GM21786 (cell line): Measurements from ENCODE around the gene CYTH1.

Source experiments
- ATAC-seq: cut with Tn5 transposase; IDR thresholded peaks from one replicate; pipeline ENCODE4 v1.9.1; 2021; ENCODE audit not compliant: unreplicated experiment

CYTH1 gene

GRCh38 chr17:78718575-78719208 lies 63.4 kb downstream of the CYTH1 start:
- no peak for ATAC-seq

DNA sequence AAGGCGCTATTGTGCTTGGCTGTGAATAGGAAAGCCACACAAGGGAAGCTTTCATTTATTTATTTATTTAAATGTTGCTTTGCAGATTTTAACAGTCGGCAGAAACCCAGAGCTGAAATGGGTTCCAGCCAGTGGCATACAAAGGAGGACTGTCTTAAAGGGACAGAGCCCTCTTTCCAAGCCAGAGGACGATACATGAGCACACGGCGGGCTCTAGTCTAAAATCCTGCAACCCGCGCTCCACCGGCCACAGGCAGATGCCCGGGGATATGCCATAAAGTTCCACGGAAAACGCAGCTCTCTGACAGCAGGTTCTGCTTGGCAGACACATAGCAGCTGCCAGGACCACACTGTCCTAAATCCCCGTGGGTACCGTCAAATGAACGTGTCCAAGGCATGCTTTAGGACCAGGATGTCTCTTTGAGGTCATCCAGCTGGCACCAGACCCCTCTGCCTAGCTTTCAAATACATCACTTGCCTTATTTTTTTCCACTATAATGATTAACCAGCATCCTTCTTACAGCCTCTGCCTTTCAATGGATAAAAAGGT lies 64.6 kb downstream of the CYTH1 start:
- no peak for ATAC-seq

- ATAC-seq = no peak
These were observed 65.2 kb downstream of the CYTH1 start for GRCh38 chr17:78716814-78717393.

DNA sequence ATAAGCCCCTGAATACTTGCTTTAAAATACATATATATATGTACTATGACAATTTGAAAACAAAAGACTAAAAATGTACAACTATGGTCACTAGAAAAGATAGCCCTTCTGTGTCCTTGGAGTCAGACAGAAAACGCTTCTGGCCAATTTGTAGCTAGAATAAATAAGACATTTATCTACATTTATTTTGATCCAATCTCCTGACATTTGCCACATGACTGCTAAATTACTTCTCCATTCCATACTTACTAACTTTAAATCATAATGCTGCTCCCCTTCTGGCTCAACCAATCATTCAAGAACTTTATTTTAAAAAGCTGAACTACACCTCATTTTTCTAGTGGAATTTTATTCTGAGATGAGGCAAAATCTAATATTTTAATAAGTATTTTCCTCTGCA lies 65.8 kb downstream of the CYTH1 start:
- ATAC-seq = no peak

GRCh38 chr17:78715876-78716275 lies 66.2 kb downstream of the CYTH1 start:
- ATAC-seq = no peak

GRCh38 chr17:78715000-78715771 lies 66.9 kb downstream of the CYTH1 start:
- ATAC-seq = no peak

GRCh38 chr17:78714534-78714933 lies 67.5 kb downstream of the CYTH1 start:
- no peak for ATAC-seq

GRCh38 chr17:78712043-78712442 lies 70.0 kb downstream of the CYTH1 start:
- no peak for ATAC-seq

DNA sequence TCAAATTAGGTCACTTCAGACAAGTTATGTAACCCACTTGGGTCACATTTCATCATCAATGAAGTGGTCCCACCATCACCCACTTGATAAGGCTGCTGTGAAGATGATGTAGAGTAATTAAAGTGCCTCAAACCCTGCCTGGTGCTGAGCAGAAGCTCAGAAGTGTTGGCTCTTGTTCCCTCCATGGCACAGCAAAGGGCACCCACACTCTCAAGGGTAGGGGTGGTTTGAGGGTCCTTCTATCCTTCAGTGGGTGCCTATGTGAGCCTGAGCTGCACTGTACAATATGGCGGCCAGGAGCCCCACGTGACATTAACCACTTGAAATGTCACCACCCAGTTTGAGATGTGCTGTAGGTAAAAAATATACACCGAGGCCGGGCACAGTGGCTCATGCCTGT lies 71.5 kb downstream of the CYTH1 start:
- ATAC-seq = no peak

- ATAC-seq = no peak
These were observed 72.3 kb downstream of the CYTH1 start for GRCh38 chr17:78709751-78710181.

DNA sequence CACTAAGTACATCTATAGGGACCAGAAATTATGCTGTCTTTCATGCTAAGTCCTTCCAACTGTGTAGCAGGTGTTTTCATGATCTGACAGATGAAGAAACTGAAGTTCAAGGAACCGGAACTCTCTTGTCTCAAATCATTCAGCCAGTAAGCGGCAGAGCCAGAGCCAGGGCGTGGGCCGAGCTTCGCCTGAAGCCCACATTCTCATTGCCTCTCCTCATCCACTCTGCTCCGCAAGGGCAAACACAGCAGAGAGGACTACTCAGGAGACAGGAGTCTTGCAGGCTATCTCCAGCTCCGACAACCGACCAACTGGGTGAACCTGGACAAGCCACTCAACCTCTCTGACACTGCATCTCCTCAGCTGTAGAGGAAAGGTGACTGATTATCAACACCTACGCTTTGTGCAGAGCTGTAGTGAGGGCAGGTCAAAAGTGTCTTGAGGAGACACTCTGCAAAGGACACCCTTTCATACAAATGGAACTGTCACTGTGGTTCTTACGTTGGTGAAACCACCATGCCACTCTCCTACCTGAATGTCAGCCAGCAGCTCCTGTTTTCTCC lies 72.9 kb downstream of the CYTH1 start:
- ATAC-seq = peak; percentile 59

DNA sequence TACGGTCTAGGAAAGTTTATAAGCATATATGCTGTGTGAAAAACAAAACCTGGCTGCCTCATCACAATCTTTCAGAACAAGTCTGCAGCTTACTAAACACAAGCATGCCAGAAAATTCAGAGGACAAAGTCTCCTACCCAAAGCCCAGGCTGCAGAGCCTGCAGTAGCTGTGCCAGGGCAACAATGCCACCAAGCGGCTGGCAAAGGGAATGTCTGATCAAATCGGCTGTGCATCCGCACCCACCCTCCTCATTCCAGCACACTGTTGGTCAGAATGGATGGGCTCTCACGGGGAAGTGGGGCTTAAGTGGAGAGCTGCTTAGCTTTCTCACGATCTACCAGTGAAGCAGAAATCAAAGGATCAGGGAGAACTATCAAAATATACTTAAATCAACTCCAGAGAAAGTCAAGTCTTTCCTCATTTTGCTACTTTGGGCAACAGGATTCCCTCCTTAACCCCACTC lies 73.5 kb downstream of the CYTH1 start:
- ATAC-seq = no peak

GRCh38 chr17:78707923-78708322 lies 74.2 kb downstream of the CYTH1 start:
- ATAC-seq = no peak

DNA sequence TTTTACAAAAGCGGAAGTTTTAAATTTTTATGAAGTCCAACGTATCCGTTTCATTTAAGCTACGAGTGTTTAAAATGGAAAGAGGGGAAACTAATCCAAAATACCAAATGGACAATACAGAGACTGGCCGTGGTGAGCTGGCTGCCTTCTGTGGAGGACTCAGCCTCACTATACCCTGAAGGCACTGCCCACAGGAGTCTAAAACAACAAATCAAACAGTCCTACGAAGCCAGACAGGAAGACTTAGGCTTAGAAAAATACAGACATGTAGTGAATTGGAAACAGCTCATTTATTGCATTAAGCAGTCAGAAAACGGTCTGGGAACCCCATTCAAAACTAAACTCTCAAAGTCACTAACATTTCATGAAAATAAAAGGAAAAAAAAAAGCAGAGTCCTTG lies 75.1 kb downstream of the CYTH1 start:
- no peak for ATAC-seq

GRCh38 chr17:78706271-78706915 lies 75.7 kb downstream of the CYTH1 start:
- peak; percentile 57 for ATAC-seq

- ATAC-seq = no peak
These were observed 77.0 kb downstream of the CYTH1 start for GRCh38 chr17:78705071-78705470.

DNA sequence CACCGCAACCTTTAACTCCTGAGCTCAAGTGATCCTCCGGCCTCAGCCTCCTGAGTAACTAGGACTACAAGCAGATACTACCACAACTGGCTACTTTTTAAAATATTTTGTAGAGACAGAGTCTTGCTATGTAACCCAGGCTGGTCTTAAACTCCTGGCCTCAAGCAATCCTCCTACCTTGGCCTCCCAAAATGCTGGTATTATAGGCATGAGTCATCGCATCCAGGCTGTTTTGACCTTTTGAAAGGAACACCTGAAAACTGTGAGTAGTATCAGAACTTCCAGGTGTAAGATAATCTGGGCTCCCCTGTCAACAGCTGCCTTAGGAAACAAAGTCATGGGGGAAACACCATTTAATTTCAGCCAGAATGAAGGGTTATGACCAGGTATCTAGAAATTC lies 77.5 kb downstream of the CYTH1 start:
- ATAC-seq = no peak

GRCh38 chr17:78697554-78698343 lies 84.3 kb downstream of the CYTH1 start:
- no peak for ATAC-seq

DNA sequence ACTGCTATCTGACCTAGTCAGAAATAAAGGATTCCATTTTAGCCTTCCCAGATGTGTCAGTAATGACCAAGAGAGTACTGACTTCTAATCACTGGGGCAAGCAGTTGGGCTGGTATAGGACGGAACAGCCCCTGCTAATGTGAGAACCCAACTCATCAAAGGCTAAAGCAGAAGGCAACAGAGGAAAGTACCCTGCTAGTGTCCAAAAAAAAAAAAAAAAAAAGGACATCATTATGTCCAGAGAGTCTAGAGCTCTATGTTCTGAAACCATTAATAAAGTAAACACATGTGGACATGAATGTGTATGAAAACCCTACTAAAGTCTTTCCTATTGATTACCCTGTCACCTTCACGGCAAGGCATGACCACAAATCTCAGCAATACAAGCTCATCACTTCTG lies 85.0 kb downstream of the CYTH1 start:
- no peak for ATAC-seq
